NCI-H510A treated with DMSO at 0.1 percent for 48 hours (cell line): Measurements from ENCODE around the gene NKD2.
"Not testable (repeated sequence)": the region's sequence is repeated elsewhere in the genome, so short reads cannot be mapped to it uniquely, and the experiment has no call there.

Experiments used
- DNase-seq: peaks from one replicate; lab custom pipeline; 2025; lab: John Stamatoyannopoulos, UW

NKD2 gene

GRCh38 chr5:1073239-1074102 is 64.9 kb downstream of the NKD2 start:
- DNase-seq, result no peak

DNA sequence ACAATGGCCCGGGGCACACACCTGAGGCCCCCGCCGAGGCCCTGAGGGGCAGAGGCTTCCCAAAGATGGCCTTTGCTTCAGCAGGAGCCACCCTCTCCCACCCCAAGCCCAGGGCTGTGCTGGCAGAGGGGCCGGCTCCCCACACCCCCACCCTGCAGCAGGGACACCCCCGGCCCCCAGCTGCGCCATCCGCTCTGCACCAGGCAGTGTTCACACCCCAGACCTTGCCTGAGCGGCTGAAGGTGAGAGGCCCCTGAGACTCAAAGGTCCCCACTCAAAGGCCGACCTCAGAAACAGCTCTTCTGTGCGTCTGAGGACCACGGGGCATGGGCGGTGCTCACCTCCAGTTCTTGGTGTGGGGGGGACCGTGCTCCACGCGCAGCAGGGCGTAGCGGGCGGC is 65.6 kb downstream of the NKD2 start:
- DNase-seq, result no peak

- DNase-seq, result no peak
Measured at GRCh38 chr5:1074816-1075554, 66.4 kb downstream of the NKD2 start.

- DNase-seq, result no peak
Measured at GRCh38 chr5:1075555-1075881, 66.9 kb downstream of the NKD2 start.

DNA sequence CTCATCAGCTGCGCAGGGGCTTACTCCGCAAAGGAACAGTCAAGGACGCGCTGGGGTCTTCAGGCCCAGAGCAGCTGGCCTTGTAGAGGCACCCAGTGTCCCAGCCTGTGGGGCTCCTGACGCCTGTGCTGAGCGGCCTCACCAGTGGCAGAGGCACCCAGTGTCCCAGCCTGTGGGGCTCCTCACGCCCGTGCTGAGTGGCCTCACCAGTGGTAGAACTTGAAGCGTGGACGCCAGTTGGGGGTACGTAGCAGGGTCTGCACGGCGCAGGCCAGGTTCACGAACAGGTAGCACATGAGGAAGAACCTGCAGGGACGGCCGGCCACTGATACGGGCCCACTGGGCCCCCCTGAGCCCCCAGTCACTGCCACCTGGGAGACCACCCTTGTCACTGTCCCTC is 67.3 kb downstream of the NKD2 start:
- DNase-seq, result no peak

DNA sequence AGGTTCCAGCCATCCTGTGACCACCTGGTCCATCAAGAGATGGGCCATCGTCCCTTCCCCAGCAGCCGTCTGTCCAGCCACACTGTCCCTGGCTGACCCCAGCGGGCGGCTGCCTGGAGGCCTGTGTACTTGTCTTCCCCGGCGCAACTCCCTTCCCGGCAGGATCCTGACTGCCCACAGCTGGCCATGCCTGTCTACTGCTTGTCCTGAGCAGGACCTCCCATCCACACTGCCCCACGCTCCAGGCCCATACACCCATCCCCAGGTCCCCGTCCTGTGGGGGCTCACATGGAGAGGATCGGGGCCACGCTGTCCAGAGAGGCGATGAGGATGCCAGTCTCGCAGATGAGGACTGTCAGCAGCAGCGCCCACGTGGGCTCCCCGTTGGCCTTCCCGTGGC is 67.8 kb downstream of the NKD2 start:
- no peak for DNase-seq

GRCh38 chr5:1077026-1077425 is 68.4 kb downstream of the NKD2 start:
- no peak for DNase-seq

- no peak for DNase-seq
Measured at GRCh38 chr5:1077491-1078020, 69.0 kb downstream of the NKD2 start.

GRCh38 chr5:1078206-1078605 is 69.6 kb downstream of the NKD2 start:
- no peak for DNase-seq

DNA sequence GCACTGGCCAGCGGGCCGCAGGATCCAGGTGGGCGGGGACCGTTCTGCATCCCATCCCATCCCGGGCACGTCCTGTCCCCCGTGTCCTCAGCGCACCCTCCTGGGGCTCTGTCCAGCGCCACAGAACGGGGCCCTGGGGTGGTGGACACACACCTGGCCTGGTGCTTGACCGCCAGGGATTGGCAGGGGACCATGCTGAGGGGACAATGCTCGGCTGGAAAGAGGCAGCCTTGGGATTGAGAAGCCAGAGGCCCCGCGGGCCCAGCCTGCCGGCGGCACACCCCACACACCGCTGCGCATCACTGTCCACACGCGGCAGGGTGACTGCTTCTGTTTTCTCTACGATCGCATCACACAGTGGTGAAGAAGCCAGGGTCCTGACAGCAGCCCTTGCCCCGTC is 70.2 kb downstream of the NKD2 start:
- no peak for DNase-seq

GRCh38 chr5:1079486-1079885 is 70.9 kb downstream of the NKD2 start:
- DNase-seq, result no peak

DNA sequence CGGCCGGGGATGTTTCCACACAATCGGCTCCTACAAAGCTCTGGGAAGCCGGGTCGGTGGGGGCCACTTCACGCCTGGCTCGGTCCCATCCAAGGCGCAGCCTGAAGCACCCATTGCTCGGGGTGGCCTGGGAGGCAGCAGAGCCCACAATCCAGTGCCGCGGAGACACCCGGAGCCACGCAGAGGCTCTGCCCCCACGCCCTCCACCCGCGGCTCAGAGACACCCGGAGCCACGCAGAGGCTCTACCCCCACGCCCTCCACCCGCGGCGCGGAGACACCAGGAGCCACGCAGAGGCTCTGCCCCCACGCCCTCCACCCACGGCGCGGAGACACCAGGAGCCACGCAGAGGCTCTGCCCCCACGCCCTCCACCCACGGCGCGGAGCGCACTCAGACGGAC is 71.4 kb downstream of the NKD2 start:
- DNase-seq, result no peak

- no peak for DNase-seq
Measured at GRCh38 chr5:1080432-1080831, 71.8 kb downstream of the NKD2 start.

- no peak for DNase-seq
Measured at GRCh38 chr5:1081519-1081918, 72.9 kb downstream of the NKD2 start.

- DNase-seq, result not testable (repeated sequence)
Measured at GRCh38 chr5:1083026-1083425, 74.4 kb downstream of the NKD2 start.

- no peak for DNase-seq
Measured at GRCh38 chr5:1083823-1084605, 75.4 kb downstream of the NKD2 start.

GRCh38 chr5:1085391-1085790 is 76.8 kb downstream of the NKD2 start:
- DNase-seq, result no peak

- no peak for DNase-seq
Measured at GRCh38 chr5:1086137-1086536, 77.5 kb downstream of the NKD2 start.

- DNase-seq, result no peak
Measured at GRCh38 chr5:1086871-1087270, 78.3 kb downstream of the NKD2 start.

- DNase-seq, result no peak
Measured at GRCh38 chr5:1087428-1087827, 78.8 kb downstream of the NKD2 start.

DNA sequence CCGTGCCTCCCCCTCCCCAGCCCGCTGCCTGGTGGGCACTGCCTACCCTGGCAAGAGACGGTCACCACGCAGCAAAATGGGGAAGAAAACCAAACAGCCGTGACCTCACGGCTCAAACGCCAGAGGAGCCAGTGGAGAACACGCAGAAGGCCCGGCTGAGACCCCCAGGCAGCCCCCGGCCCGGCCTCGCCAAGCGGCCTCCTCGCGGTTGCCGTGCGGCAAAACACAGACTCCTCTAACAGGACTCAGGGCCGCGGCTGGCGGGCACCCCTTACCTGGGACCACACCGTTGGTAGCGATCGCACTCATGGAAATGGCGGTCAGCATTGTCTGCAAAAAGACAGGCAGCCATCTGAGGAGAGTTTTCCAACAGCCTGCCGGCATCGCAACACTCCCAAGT is 79.4 kb downstream of the NKD2 start:
- no peak for DNase-seq
